Psoas muscle (tissue), 8 donors: ENCODE measurements around the gene EYA2. TPM values are rescaled to one million over a fixed set of nuclear protein-coding genes. Genes with fewer than 3 reads are reported as not detected.

ENCODE experiments used
- ATAC-seq, 4 donors: fragments of 200-7000 bp; cut with Tn5 transposase; one replicate each; pipeline ENCODE4 v1.9.1; 2020; ENCODE audit warnings: moderate library complexity in 3 of 4, mild to moderate bottlenecking in 2 of 4
- DNase-seq, 2 donors: peaks; one replicate each; pipeline ENCODE4 v3.0.0-alpha.2; 2020
- H3K27ac ChIP-seq: fragments of 200-600 bp; one replicate; pipeline ENCODE4 v1.8.0; 2022
- H3K27me3 ChIP-seq, 3 donors: fragments of 200-600 bp in 1 of 3; one replicate each; pipeline versions ENCODE4 v1.6.1 to v1.8.0; 2013 to 2022; ENCODE audit warnings: low read length in 2 of 3, mild to moderate bottlenecking in 2 of 3, moderate library complexity in 1 of 3; ENCODE audit not compliant: insufficient read depth in 3 of 3
- H3K36me3 ChIP-seq, 2 donors: fragments of 200-600 bp in 1 of 2; one replicate each; pipeline versions ENCODE4 v1.6.1 to v1.8.0; 2013 to 2022; ENCODE audit warnings: low read depth in 1 of 2, mild to moderate bottlenecking in 1 of 2, moderate library complexity in 1 of 2; ENCODE audit not compliant: insufficient read depth in 1 of 2
- H3K4me1 ChIP-seq: fragments of 200-600 bp; one replicate; pipeline ENCODE4 v1.8.0; 2022
- H3K4me3 ChIP-seq: fragments of 200-600 bp; one replicate; pipeline ENCODE4 v1.8.0; 2022; ENCODE audit warnings: mild to moderate bottlenecking
- H3K9me3 ChIP-seq: fragments of 200-600 bp; one replicate; pipeline ENCODE4 v1.8.0; 2022
- CTCF ChIP-seq: fragments of 200-600 bp; IDR thresholded peaks from one replicate; pipeline ENCODE4 v1.8.0; 2022; ENCODE audit warnings: antibody characterized with exemption
- WGBS, 3 donors: extraction: QIAGEN DNeasy Blood & Tissue Kit; methylation state at CpG; one replicate each; pipeline versions ENCODE4 v1.1.6 to v1.1.7; 2013; 5-methylcytosine and 5-hydroxymethylcytosine counted together
- intact Hi-C, 2 donors: fragments of 100-400 bp; cut with DNase I; formaldehyde crosslinking; loops; one replicate each; pipeline versions ENCODE4 v1.11.0 to v1.14.2; 2022
- polyA plus RNA-seq, 3 donors: library from polyadenylated mRNA; stranded (reverse); fragments of 200-250 nt; gene quantifications; one replicate each; pipeline ENCODE4 v1.2.3, GENCODE V29; 2013
- total RNA-seq, 4 donors: library from RNA; stranded (reverse); fragmentation: NEBNext Ultra II Directional in 2 of 4; extraction: Animal tissue kit (Norgen Biotek cat#: 25700) in 2 of 4; gene quantifications; one replicate each; pipeline versions ENCODE4 v1.2.1 to v1.2.4, GENCODE V29; 2021 to 2023
- donor health status: healthy with polysubstance abuse.
- donor health status: DM: no; HTN: no; CAD: no; lungs with moderate emphysema.
- donor health status: Bipolar disorder and iron deficiency.
- donor health status: healthy.
- donor health status: DM: yes; HTN: yes; CAD: no.
- donor health status: DM: no; HTN: no; CAD: no.
- donor health status: DM: no; HTN: no; CAD: no.
- donor health status: DM: yes; HTN: yes; CAD: no.

The EYA2 gene
- total and polyA plus RNA-seq, 7 donors, result 0.72 to 4.0 (median 2.0) TPM

GRCh38 chr20:46937533-46938226 is 43.0 kb downstream of the EYA2 start:
- Histone ChIP-seq H3K9me3 (no peaks in the 10 kb centered on the region), H3K36me3 (no peaks in the 10 kb centered on the region), H3K27ac (no peak overlapping the region), H3K27me3 (no peaks in the 10 kb centered on the region), H3K4me1 (no peaks in the 10 kb centered on the region), H3K4me3 (no peak overlapping the region)
- DNase-seq (no peak), ATAC-seq (no peak)
- TF ChIP-seq CTCF, result no peak
- intact Hi-C loops, result no loop called here
- WGBS, 3 donors, result 71 to 77% (median 74%) methylated on average over 7 of the region's 7 CpGs

GRCh38 chr20:46938434-46938833 is 43.8 kb downstream of the EYA2 start:
- Histone ChIP-seq H3K9me3 (no peaks in the 10 kb centered on the region), H3K4me1 (no peaks in the 10 kb centered on the region), H3K27me3 (no peaks in the 10 kb centered on the region), H3K27ac (no peak overlapping the region), H3K4me3 (no peak overlapping the region), H3K36me3 (no peaks in the 10 kb centered on the region)
- intact Hi-C loops, result no loop called here
- 59 to 88% (median 63%) methylated on average over 1 of the region's 1 CpG for WGBS, 3 donors
- no peak for DNase-seq
- ATAC-seq, result no peak
- no peak for TF ChIP-seq CTCF

GRCh38 chr20:46939031-46939965 is 44.7 kb downstream of the EYA2 start:
- Histone ChIP-seq H3K4me3 (no peak overlapping the region), H3K9me3 (no peaks in the 10 kb centered on the region), H3K27me3 (no peaks in the 10 kb centered on the region), H3K4me1 (no peaks in the 10 kb centered on the region), H3K36me3 (no peaks in the 10 kb centered on the region), H3K27ac (no peak overlapping the region)
- TF ChIP-seq CTCF, result no peak
- ATAC-seq, result no peak
- DNase-seq, result no peak
- intact Hi-C loops, result no loop called here
- WGBS, 3 donors, result 45 to 92% (median 82%) methylated on average over 3 of the region's 3 CpGs

- no peaks in the 10 kb centered on the region for H3K27me3 ChIP-seq
- no peak for ATAC-seq
- intact Hi-C loops, result no loop called here
- no peaks in the 10 kb centered on the region for H3K4me1 ChIP-seq
- no peaks in the 10 kb centered on the region for H3K9me3 ChIP-seq
- DNase-seq, result no peak
- H3K27ac ChIP-seq, result no peak overlapping the region
- H3K4me3 ChIP-seq, result no peak overlapping the region
- H3K36me3 ChIP-seq, result no peaks in the 10 kb centered on the region
- TF ChIP-seq CTCF, result no peak
- 56 to 61% (median 56%) methylated on average over 10 of the region's 10 CpGs for WGBS, 3 donors
Measured at GRCh38 chr20:46940616-46941015, 46.0 kb downstream of the EYA2 start.
